Measurements from ENCODE around the gene CYP2C19. TPM values are rescaled to one million over a fixed set of nuclear protein-coding genes. Genes with fewer than 3 reads are reported as not detected.
"Not testable (repeated sequence)": the region's sequence is repeated elsewhere in the genome, so short reads cannot be mapped to it uniquely, and the experiment has no call there.

The CYP2C19 gene
- polyA plus RNA-seq (2013, experiment 1 of 2) = not detected
- polyA plus RNA-seq (2013, experiment 2 of 2) = not detected

DNA sequence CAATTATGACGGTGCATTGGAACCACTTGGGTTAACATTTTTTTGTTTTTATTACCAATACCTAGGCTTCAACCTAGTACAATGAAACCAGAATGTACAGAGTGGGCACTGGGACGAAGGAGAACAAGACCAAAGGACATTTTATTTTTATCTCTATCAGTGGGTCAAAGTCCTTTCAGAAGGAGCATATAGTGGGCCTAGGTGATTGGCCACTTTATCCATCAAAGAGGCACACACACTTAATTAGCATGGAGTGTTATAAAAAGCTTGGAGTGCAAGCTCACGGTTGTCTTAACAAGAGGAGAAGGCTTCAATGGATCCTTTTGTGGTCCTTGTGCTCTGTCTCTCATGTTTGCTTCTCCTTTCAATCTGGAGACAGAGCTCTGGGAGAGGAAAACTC lies at the start of gene CYP2C19:
CYP2C19 (plus strand) TSS at position 289 of the 400 bp plus-strand sequence; CDS start at position 314, 25 bp downstream.
- Histone ChIP-seq H3K4me3 (ENCODE audit: extremely low read depth, insufficient read depth, low read length, poor library complexity, severe bottlenecking) (no peak within 1 kb of the TSS), H3K9me3 (ENCODE audit: control insufficient read depth, low read length) (no peaks in the 10 kb centered on the region), H3K4me1 (ENCODE audit: control insufficient read depth, insufficient read depth, low read length, poor library complexity, severe bottlenecking) (no peaks in the 10 kb centered on the region), H3K27ac (ENCODE audit: low read depth, low read length, severe bottlenecking) (no peak within 1 kb of the TSS), H3K36me3 (ENCODE audit: control insufficient read depth, insufficient read depth, low read length) (no peaks in the 10 kb centered on the region)
- WGBS, 2 experiments (ENCODE audit: insufficient coverage in 2 of 2) = no CpG with 5 or more reads among the region's 3 CpGs

DNA sequence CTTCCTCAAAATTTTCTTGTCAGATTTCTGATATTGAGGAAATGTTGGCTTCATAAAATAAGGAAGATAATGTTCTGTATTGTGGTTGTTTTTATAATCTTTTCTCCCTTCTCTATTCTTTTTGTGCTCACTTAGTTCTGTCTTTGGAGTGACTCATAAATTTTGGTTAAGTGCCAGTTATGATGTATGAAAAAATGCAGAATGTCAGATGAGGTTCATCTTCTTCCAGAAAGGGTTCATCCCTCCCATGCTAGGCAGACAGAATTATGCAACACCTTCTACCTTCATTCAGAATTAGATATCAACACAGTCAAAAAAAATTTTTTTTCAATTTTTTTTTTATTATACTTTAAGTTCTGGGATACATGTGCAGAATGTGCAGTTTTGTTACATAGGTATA lies 36.6 kb upstream of the CYP2C19 start:
- H3K9me3 ChIP-seq (ENCODE audit: control insufficient read depth, low read length) = no peaks in the 10 kb centered on the region
- no peak overlapping the region for H3K27ac ChIP-seq (ENCODE audit: low read depth, low read length, severe bottlenecking)
- no peaks in the 10 kb centered on the region for H3K36me3 ChIP-seq (ENCODE audit: control insufficient read depth, insufficient read depth, low read length)
- no peaks in the 10 kb centered on the region for H3K4me1 ChIP-seq (ENCODE audit: control insufficient read depth, insufficient read depth, low read length, poor library complexity, severe bottlenecking)
- H3K4me3 ChIP-seq (ENCODE audit: extremely low read depth, insufficient read depth, low read length, poor library complexity, severe bottlenecking) = no peak overlapping the region

GRCh38 chr10:94735197-94735596 lies 27.3 kb upstream of the CYP2C19 start:
- 80% methylated on average over 3 of the region's 3 CpGs; no CpG with 5 or more reads in 1 of the 2 experiments for WGBS, 2 experiments (ENCODE audit: insufficient coverage in 2 of 2)
- H3K9me3 ChIP-seq (ENCODE audit: control insufficient read depth, low read length) = no peaks in the 10 kb centered on the region
- no peaks in the 10 kb centered on the region for H3K4me1 ChIP-seq (ENCODE audit: control insufficient read depth, insufficient read depth, low read length, poor library complexity, severe bottlenecking)
- no peak overlapping the region for H3K4me3 ChIP-seq (ENCODE audit: extremely low read depth, insufficient read depth, low read length, poor library complexity, severe bottlenecking)
- no peak overlapping the region for H3K27ac ChIP-seq (ENCODE audit: low read depth, low read length, severe bottlenecking)
- no peaks in the 10 kb centered on the region for H3K36me3 ChIP-seq (ENCODE audit: control insufficient read depth, insufficient read depth, low read length)

GRCh38 chr10:94738588-94738987 lies 23.9 kb upstream of the CYP2C19 start:
- Histone ChIP-seq H3K4me1 (ENCODE audit: control insufficient read depth, insufficient read depth, low read length, poor library complexity, severe bottlenecking) (no peaks in the 10 kb centered on the region), H3K27ac (ENCODE audit: low read depth, low read length, severe bottlenecking) (no peak overlapping the region), H3K36me3 (ENCODE audit: control insufficient read depth, insufficient read depth, low read length) (no peaks in the 10 kb centered on the region), H3K9me3 (ENCODE audit: control insufficient read depth, low read length) (no peaks in the 10 kb centered on the region), H3K4me3 (ENCODE audit: extremely low read depth, insufficient read depth, low read length, poor library complexity, severe bottlenecking) (no peak overlapping the region)
- WGBS, 2 experiments (ENCODE audit: insufficient coverage in 2 of 2) = no CpG with 5 or more reads among the region's 2 CpGs

GRCh38 chr10:94747137-94747536 lies 15.3 kb upstream of the CYP2C19 start:
- H3K4me3 ChIP-seq (ENCODE audit: extremely low read depth, insufficient read depth, low read length, poor library complexity, severe bottlenecking) = no peak overlapping the region
- no peaks in the 10 kb centered on the region for H3K36me3 ChIP-seq (ENCODE audit: control insufficient read depth, insufficient read depth, low read length)
- no peak overlapping the region for H3K27ac ChIP-seq (ENCODE audit: low read depth, low read length, severe bottlenecking)
- no peaks in the 10 kb centered on the region for H3K4me1 ChIP-seq (ENCODE audit: control insufficient read depth, insufficient read depth, low read length, poor library complexity, severe bottlenecking)
- peaks cover 16% of the 10 kb centered on the region for H3K9me3 ChIP-seq (ENCODE audit: control insufficient read depth, low read length)
- WGBS, 2 experiments (ENCODE audit: insufficient coverage in 2 of 2) = no CpG with 5 or more reads among the region's 2 CpGs

- Histone ChIP-seq H3K27ac (ENCODE audit: low read depth, low read length, severe bottlenecking) (no peak overlapping the region), H3K4me3 (ENCODE audit: extremely low read depth, insufficient read depth, low read length, poor library complexity, severe bottlenecking) (no peak overlapping the region), H3K4me1 (ENCODE audit: control insufficient read depth, insufficient read depth, low read length, poor library complexity, severe bottlenecking) (no peaks in the 10 kb centered on the region), H3K36me3 (ENCODE audit: control insufficient read depth, insufficient read depth, low read length) (no peaks in the 10 kb centered on the region), H3K9me3 (ENCODE audit: control insufficient read depth, low read length) (peaks cover 16% of the 10 kb centered on the region)
- WGBS, 2 experiments (ENCODE audit: insufficient coverage in 2 of 2) = 88% methylated on average over 1 of the region's 4 CpGs; no CpG with 5 or more reads in 1 of the 2 experiments
Measured at GRCh38 chr10:94747838-94748237, 14.6 kb upstream of the CYP2C19 start.

GRCh38 chr10:94757916-94758315 lies 4.6 kb upstream of the CYP2C19 start:
- WGBS, 2 experiments (ENCODE audit: insufficient coverage in 2 of 2) = 64 to 83% methylated on average over 2 of the region's 2 CpGs
- no peak overlapping the region for H3K4me3 ChIP-seq (ENCODE audit: extremely low read depth, insufficient read depth, low read length, poor library complexity, severe bottlenecking)
- no peaks in the 10 kb centered on the region for H3K9me3 ChIP-seq (ENCODE audit: control insufficient read depth, low read length)
- no peaks in the 10 kb centered on the region for H3K4me1 ChIP-seq (ENCODE audit: control insufficient read depth, insufficient read depth, low read length, poor library complexity, severe bottlenecking)
- no peak overlapping the region for H3K27ac ChIP-seq (ENCODE audit: low read depth, low read length, severe bottlenecking)
- no peaks in the 10 kb centered on the region for H3K36me3 ChIP-seq (ENCODE audit: control insufficient read depth, insufficient read depth, low read length)

DNA sequence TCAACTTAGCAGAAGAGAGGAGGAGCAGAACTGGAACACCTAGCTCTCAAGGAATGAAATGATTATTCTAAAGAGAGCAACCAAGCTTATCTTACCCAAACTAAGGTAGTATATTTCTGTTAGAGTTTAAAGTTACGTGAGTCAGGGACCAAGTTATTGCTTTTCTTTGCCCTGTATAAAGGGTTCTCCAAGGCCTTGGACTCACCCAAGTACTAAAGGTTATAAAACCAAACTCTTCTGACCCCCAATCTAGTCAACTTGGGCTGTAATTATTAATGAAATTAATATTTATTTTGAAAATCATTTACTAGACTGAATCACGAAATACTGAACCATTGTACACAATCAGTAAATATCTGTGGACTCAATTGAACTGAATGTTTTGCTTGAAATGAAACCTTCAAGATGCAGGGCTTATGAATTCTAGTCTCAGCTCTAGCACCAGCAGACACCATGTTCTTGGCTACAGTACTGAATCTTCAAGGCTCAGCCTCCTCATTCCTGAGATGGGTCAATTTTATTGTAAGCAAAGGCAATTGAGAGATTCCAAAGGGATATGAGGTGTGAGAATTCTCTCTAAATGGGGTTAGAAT lies 1.8 kb upstream of the CYP2C19 start:
- WGBS, 2 experiments (ENCODE audit: insufficient coverage in 2 of 2) = no CpG with 5 or more reads among the region's 2 CpGs
- no peaks in the 10 kb centered on the region for H3K9me3 ChIP-seq (ENCODE audit: control insufficient read depth, low read length)
- H3K4me1 ChIP-seq (ENCODE audit: control insufficient read depth, insufficient read depth, low read length, poor library complexity, severe bottlenecking) = no peaks in the 10 kb centered on the region
- H3K4me3 ChIP-seq (ENCODE audit: extremely low read depth, insufficient read depth, low read length, poor library complexity, severe bottlenecking) = no peak overlapping the region
- H3K27ac ChIP-seq (ENCODE audit: low read depth, low read length, severe bottlenecking) = no peak overlapping the region
- H3K36me3 ChIP-seq (ENCODE audit: control insufficient read depth, insufficient read depth, low read length) = no peaks in the 10 kb centered on the region

DNA sequence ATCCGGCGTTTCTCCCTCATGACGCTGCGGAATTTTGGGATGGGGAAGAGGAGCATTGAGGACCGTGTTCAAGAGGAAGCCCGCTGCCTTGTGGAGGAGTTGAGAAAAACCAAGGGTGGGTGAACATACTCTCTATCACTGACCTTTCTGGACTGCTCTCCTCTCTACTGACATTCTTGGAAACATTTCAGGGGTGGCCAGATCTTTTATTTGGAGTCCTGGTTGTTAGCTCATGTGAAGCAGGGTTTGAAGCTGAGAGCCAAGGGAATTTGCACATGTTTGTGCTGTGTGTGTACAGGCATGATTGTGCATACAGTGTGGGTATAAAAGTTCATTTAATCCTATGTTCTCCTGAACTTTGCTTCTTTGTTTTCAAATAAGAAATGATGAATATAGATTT lies 12.9 kb downstream of the CYP2C19 start:
- H3K9me3 ChIP-seq (ENCODE audit: control insufficient read depth, low read length); H3K4me3 ChIP-seq (ENCODE audit: extremely low read depth, insufficient read depth, low read length, poor library complexity, severe bottlenecking); H3K27ac ChIP-seq (ENCODE audit: low read depth, low read length, severe bottlenecking); H3K4me1 ChIP-seq (ENCODE audit: control insufficient read depth, insufficient read depth, low read length, poor library complexity, severe bottlenecking); H3K36me3 ChIP-seq (ENCODE audit: control insufficient read depth, insufficient read depth, low read length): not testable (repeated sequence)
- WGBS, 2 experiments (ENCODE audit: insufficient coverage in 2 of 2) = 97% methylated on average over 4 of the region's 6 CpGs; no CpG with 5 or more reads in 1 of the 2 experiments

DNA sequence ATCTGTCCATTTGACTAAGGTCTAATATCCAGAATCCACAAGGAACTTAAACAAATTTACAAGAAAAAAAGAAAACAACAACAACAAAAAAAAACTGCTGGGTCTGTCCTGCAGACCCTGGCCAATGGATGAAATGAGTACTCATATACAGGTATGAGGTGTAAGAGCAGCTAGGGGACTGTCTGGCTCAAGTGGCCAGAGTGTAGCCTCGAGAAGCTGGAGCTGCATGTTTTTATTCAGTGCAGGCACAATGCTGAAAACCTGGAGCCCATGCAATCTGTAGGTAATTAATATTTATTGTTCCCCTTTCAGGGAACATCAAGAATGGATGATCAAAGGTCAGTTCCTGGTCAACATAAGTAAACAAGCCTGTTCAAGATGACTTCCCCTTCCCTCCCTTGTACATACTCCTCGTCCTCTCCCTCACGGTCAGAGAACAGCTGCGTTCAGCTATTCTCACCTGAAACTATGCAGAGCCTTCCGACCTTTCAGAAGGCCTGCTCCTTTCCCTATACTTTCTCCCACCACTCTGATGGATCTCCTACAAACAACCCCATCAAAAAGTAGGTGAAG lies 15.5 kb downstream of the CYP2C19 start:
- no peak overlapping the region for H3K4me3 ChIP-seq (ENCODE audit: extremely low read depth, insufficient read depth, low read length, poor library complexity, severe bottlenecking)
- no peak overlapping the region for H3K27ac ChIP-seq (ENCODE audit: low read depth, low read length, severe bottlenecking)
- no peaks in the 10 kb centered on the region for H3K4me1 ChIP-seq (ENCODE audit: control insufficient read depth, insufficient read depth, low read length, poor library complexity, severe bottlenecking)
- WGBS, 2 experiments (ENCODE audit: insufficient coverage in 2 of 2) = 65 to 91% methylated on average over 4 to 5 of the region's 5 CpGs
- H3K9me3 ChIP-seq (ENCODE audit: control insufficient read depth, low read length) = no peaks in the 10 kb centered on the region
- H3K36me3 ChIP-seq (ENCODE audit: control insufficient read depth, insufficient read depth, low read length) = no peaks in the 10 kb centered on the region

DNA sequence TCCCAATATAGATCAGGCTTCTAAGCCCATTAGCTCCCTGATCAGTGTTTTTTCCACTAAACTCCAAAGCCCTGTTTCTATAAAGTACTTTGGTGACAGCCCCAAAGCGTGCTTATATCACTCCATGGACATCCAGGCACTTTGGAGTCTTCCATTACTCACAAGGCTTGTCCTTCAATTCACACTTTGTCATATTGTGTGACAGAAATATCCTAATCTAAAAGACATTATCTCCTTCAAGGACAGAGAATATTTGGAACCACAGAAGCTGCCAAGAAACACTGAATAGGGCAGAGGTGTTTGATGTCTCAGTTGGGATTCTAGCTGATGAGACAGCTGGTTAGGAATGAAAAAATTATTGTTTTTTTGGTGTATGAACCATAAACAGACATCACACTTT lies 18.4 kb downstream of the CYP2C19 start:
- no peak overlapping the region for H3K4me3 ChIP-seq (ENCODE audit: extremely low read depth, insufficient read depth, low read length, poor library complexity, severe bottlenecking)
- no peaks in the 10 kb centered on the region for H3K9me3 ChIP-seq (ENCODE audit: control insufficient read depth, low read length)
- H3K4me1 ChIP-seq (ENCODE audit: control insufficient read depth, insufficient read depth, low read length, poor library complexity, severe bottlenecking) = no peaks in the 10 kb centered on the region
- WGBS, 2 experiments (ENCODE audit: insufficient coverage in 2 of 2) = 100% methylated on average over 1 of the region's 1 CpG; no CpG with 5 or more reads in 1 of the 2 experiments
- no peak overlapping the region for H3K27ac ChIP-seq (ENCODE audit: low read depth, low read length, severe bottlenecking)
- no peaks in the 10 kb centered on the region for H3K36me3 ChIP-seq (ENCODE audit: control insufficient read depth, insufficient read depth, low read length)
